GM23338 (cell line): ENCODE measurements around the gene CYP2A7. TPM values are rescaled to one million over a fixed set of nuclear protein-coding genes. Genes with fewer than 3 reads are reported as not detected.
"Not testable (repeated sequence)": the region's sequence is repeated elsewhere in the genome, so short reads cannot be mapped to it uniquely, and the experiment has no call there.

Experiments
- ATAC-seq: fragments of 200-7000 bp; cut with Tn5 transposase; 3 replicates; pipeline ENCODE4 v1.9.1; 2020
- DNase-seq: peaks from one replicate; pipeline ENCODE4 v3.0.0-alpha.2; 2015; ENCODE audit warnings: low spot score
- H2AFZ ChIP-seq: fragments of 200-600 bp; sonication (generic); 2 replicates; pipeline ENCODE4 v1.8.0; 2016; ENCODE audit warnings: antibody characterized with exemption, mild to moderate bottlenecking, moderate library complexity
- H3F3A ChIP-seq: fragments of 200-600 bp; sonication (generic); replicated peaks from 2 replicates; pipeline ENCODE4 v1.8.0; 2017; ENCODE audit warnings: antibody characterized with exemption, mixed run types, low read depth
- H3K27ac ChIP-seq: fragments of 200-600 bp; sonication (generic); 2 replicates; pipeline ENCODE4 v1.6.1; 2016; ENCODE audit warnings: low read depth
- H3K27me3 ChIP-seq: fragments of 200-600 bp; sonication (generic); 2 replicates; pipeline ENCODE4 v1.8.0; 2016; ENCODE audit warnings: mild to moderate bottlenecking, mixed run types, moderate library complexity; ENCODE audit not compliant: insufficient read depth
- H3K36me3 ChIP-seq: fragments of 200-600 bp; sonication (generic); 2 replicates; pipeline ENCODE4 v1.8.0; 2016; ENCODE audit warnings: mild to moderate bottlenecking; ENCODE audit not compliant: insufficient read depth
- H3K4me1 ChIP-seq: fragments of 200-600 bp; sonication (generic); 2 replicates; pipeline ENCODE4 v1.8.0; 2016; ENCODE audit warnings: mild to moderate bottlenecking, moderate library complexity; ENCODE audit not compliant: insufficient read depth
- H3K4me2 ChIP-seq: fragments of 200-600 bp; sonication (generic); 2 replicates; pipeline ENCODE4 v1.7.1; 2017; ENCODE audit warnings: mixed run types
- H3K4me3 ChIP-seq: fragments of 200-600 bp; sonication (generic); 2 replicates; pipeline ENCODE4 v1.6.1; 2016; ENCODE audit warnings: mixed run types
- H3K79me2 ChIP-seq: fragments of 200-600 bp; sonication (generic); replicated peaks from 2 replicates; pipeline ENCODE4 v1.8.0; 2017; ENCODE audit warnings: mild to moderate bottlenecking; ENCODE audit not compliant: insufficient read depth
- H3K9me2 ChIP-seq: fragments of 200-600 bp; sonication (generic); 2 replicates; pipeline ENCODE4 v1.8.0; 2017; ENCODE audit not compliant: insufficient read depth
- H4K20me1 ChIP-seq: fragments of 200-600 bp; sonication (generic); replicated peaks from 2 replicates; pipeline ENCODE4 v1.8.0; 2017; ENCODE audit warnings: mild to moderate bottlenecking; ENCODE audit not compliant: insufficient read depth
- H3K27ac Mint-ChIP-seq: 2 replicates; pipeline ENCODE4 v1.8.0; 2020; ENCODE audit warnings: inconsistent platforms, mild to moderate bottlenecking, moderate library complexity, mixed read lengths
- H3K27me3 Mint-ChIP-seq: 3 replicates; pipeline ENCODE4 v1.8.0; 2022; ENCODE audit warnings: low read depth, mild to moderate bottlenecking, moderate library complexity, mixed read lengths, inconsistent platforms; ENCODE audit not compliant: insufficient read depth, poor library complexity
- H3K36me3 Mint-ChIP-seq: 3 replicates; pipeline ENCODE4 v1.8.0; 2021; ENCODE audit warnings: low read depth, mild to moderate bottlenecking, inconsistent platforms, moderate library complexity, mixed read lengths
- H3K4me1 Mint-ChIP-seq: 3 replicates; pipeline ENCODE4 v1.8.0; 2020; ENCODE audit warnings: mild to moderate bottlenecking, inconsistent platforms, mixed read lengths
- H3K4me3 Mint-ChIP-seq: 3 replicates; pipeline ENCODE4 v1.8.0; 2021; ENCODE audit warnings: moderate library complexity, mild to moderate bottlenecking, inconsistent platforms, mixed read lengths
- H3K9me3 Mint-ChIP-seq: 3 replicates; pipeline ENCODE4 v1.8.0; 2020; ENCODE audit warnings: moderate library complexity, mild to moderate bottlenecking, inconsistent platforms, mixed read lengths
- EZH2 ChIP-seq: fragments of 200-600 bp; sonication (generic); IDR thresholded peaks from one replicate; pipeline ENCODE4 v1.8.0; 2017; ENCODE audit warnings: antibody characterized with exemption, mild to moderate bottlenecking, low read depth; ENCODE audit not compliant: unreplicated experiment
- NANOG ChIP-seq: IDR thresholded peaks from 2 replicates; pipeline ENCODE4 v1.6.1; 2016; ENCODE audit warnings: antibody characterized with exemption, borderline replicate concordance
- POLR2AphosphoS5 ChIP-seq: IDR thresholded peaks from 2 replicates; pipeline ENCODE4 v1.6.1; 2016; ENCODE audit warnings: antibody characterized with exemption, low read depth
- STAT1 ChIP-seq: IDR thresholded peaks from one replicate; pipeline ENCODE4 v1.6.1; 2016; ENCODE audit warnings: antibody characterized with exemption; ENCODE audit not compliant: unreplicated experiment
- ZNF114 ChIP-seq: fragments of 250-450 bp; sonication (Bioruptor Pico); IDR thresholded peaks from 2 replicates; pipeline ENCODE4 v1.5.0; 2020; ENCODE audit warnings: mild to moderate bottlenecking, moderate library complexity
- ZNF462 ChIP-seq: fragments of 250-450 bp; sonication (Bioruptor Pico); IDR thresholded peaks from 2 replicates; pipeline ENCODE4 v1.5.0; 2020; ENCODE audit warnings: mild to moderate bottlenecking, moderate library complexity
- polyA plus RNA-seq: library from polyadenylated mRNA; unstranded; fragments of >200 nt; fragmentation: Nextera tagmentation; extraction: Ambion mirVana; gene quantifications from 2 replicates; pipeline ENCODE4 v1.2.1, GENCODE V29; 2016
- total RNA-seq: library from RNA; depleted of rRNA; stranded (reverse); fragments of >200 nt; shearing (Covaris generic); gene quantifications from 2 replicates; pipeline ENCODE4 v1.2.3, GENCODE V29; 2014
- TF ChIP-seq, protein P1 (sequence below): IDR thresholded peaks from 2 replicates; pipeline ENCODE4 v1.6.1; 2016; ENCODE audit warnings: antibody characterized with exemption

Gene CYP2A7
- total and polyA plus RNA-seq, 2 experiments from 2014 or later = not detected

GRCh38 chr19:40827386-40828247 lies 54.4 kb downstream of the CYP2A7 start:
- no peaks in the 10 kb centered on the region for H3F3A ChIP-seq
- ATAC-seq (no peak), DNase-seq (no peak)
- H3K4me3 ChIP-seq = no peak overlapping the region
- Mint-ChIP-seq H3K4me3 (no peak overlapping the region), H3K9me3 (no peaks in the 10 kb centered on the region; the same call in 1 of the 3 replicates), H3K36me3 (no peaks in the 10 kb centered on the region), H3K4me1 (0 out of 3 replicates have a peak, but pooled peaks cover 4% of the 10 kb centered on the region), H3K27ac (no peak overlapping the region), H3K27me3 (peaks cover 8% of the 10 kb centered on the region)
- H3K79me2 ChIP-seq = no peaks in the 10 kb centered on the region
- H2AFZ ChIP-seq = no peak overlapping the region
- H3K36me3 ChIP-seq = no peaks in the 10 kb centered on the region
- H4K20me1 ChIP-seq = no peaks in the 10 kb centered on the region
- H3K4me2 ChIP-seq = no peak overlapping the region
- H3K27me3 ChIP-seq = no peaks in the 10 kb centered on the region
- H3K27ac ChIP-seq = no peak overlapping the region
- TF ChIP-seq, protein P1, sequence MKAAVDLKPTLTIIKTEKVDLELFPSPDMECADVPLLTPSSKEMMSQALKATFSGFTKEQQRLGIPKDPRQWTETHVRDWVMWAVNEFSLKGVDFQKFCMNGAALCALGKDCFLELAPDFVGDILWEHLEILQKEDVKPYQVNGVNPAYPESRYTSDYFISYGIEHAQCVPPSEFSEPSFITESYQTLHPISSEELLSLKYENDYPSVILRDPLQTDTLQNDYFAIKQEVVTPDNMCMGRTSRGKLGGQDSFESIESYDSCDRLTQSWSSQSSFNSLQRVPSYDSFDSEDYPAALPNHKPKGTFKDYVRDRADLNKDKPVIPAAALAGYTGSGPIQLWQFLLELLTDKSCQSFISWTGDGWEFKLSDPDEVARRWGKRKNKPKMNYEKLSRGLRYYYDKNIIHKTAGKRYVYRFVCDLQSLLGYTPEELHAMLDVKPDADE = no peak
- TF ChIP-seq NANOG (no peak), ZNF114 (CRISPR knock-in tag) (no peak), STAT1 (no peak), POLR2AphosphoS5 (no peak), EZH2 (no peak), ZNF462 (no peak)
- no peaks in the 10 kb centered on the region for H3K9me2 ChIP-seq
- H3K4me1 ChIP-seq = no peaks in the 10 kb centered on the region

DNA sequence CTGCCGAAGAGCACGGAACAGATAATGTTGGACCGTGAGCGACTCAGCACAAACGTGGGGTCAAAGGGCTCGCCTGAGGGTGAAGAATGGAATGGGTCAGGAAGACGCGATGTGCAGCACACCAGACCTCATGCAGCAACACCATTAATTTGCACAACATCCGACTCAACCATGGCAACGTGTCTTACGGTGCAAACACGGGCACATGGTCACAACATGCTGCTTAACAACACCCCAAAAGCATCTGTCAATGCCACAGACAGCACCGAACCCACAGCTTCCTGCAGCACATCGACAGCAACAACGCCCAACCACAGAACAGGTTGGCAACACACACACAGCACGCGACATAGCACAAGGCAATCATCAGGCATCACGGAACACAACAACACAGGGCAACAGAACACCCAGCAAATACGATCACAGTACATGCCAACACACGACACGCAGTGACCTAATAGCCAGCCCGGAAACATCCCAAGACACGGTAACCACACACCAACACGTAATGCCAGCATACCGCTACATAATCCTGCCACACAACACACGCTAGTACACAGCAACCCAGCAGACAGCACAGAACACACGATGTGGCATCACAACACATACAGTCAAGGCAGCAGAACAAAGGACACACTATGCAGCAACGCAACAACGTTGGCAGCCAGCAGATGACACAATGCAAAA lies 55.2 kb downstream of the CYP2A7 start:
- not testable (repeated sequence) for H3K9me3 Mint-ChIP-seq, H2AFZ ChIP-seq, H3F3A ChIP-seq, H3K27ac ChIP-seq, ATAC-seq, H3K4me2 ChIP-seq, H3K27me3 ChIP-seq, H3K4me1 ChIP-seq, H3K4me1 Mint-ChIP-seq, H3K27ac Mint-ChIP-seq, H4K20me1 ChIP-seq, H3K36me3 ChIP-seq, H3K4me3 ChIP-seq, DNase-seq, H3K79me2 ChIP-seq, H3K4me3 Mint-ChIP-seq, H3K9me2 ChIP-seq, H3K36me3 Mint-ChIP-seq
- peaks cover 14% of the 10 kb centered on the region for H3K27me3 Mint-ChIP-seq

DNA sequence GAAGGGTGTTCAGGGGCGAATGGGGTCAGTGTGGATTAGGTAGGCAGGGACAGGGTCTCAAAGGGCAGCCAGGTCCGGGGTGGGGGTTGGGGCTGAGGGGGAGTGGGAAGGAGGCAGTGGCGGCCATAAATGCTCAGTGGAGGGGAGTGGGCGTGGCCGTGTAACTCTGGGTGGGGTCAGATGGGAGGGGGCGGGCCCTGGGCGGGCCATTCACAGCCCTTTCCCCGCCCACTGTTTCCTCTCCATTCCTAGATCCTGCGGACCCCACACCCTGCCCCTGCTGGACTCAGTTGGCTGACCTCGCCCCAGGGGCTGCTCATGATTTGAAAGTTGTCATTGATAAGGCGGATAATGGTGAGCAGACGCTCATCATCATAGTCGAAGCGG lies 55.7 kb downstream of the CYP2A7 start:
- not testable (repeated sequence) for H4K20me1 ChIP-seq, H3F3A ChIP-seq, H3K4me1 Mint-ChIP-seq, H3K9me2 ChIP-seq, H3K27ac ChIP-seq, H3K27ac Mint-ChIP-seq, H3K27me3 ChIP-seq, H3K79me2 ChIP-seq, H3K4me1 ChIP-seq, H3K9me3 Mint-ChIP-seq, H2AFZ ChIP-seq, H3K36me3 ChIP-seq, H3K36me3 Mint-ChIP-seq, H3K4me3 ChIP-seq, DNase-seq, H3K4me3 Mint-ChIP-seq, H3K4me2 ChIP-seq
- ATAC-seq = peak; percentile 66
- peaks cover 14% of the 10 kb centered on the region for H3K27me3 Mint-ChIP-seq
